Suprapubic skin (tissue), 4 donors: Measurements from ENCODE around the gene IL2RA. TPM values are rescaled to one million over a fixed set of nuclear protein-coding genes. Genes with fewer than 3 reads are reported as not detected.

Experiments used
- DNase-seq, 2 donors: peaks; one replicate each; pipeline ENCODE4 v3.0.0-alpha.2; 2019; ENCODE audit warnings: low spot score in 2 of 2
- H3K27ac ChIP-seq: fragments of 200-600 bp; sonication (generic); one replicate; pipeline ENCODE4 v1.5.1; 2019
- H3K27me3 ChIP-seq: fragments of 200-600 bp; sonication (generic); one replicate; pipeline ENCODE4 v1.5.1; 2019
- H3K36me3 ChIP-seq: fragments of 200-600 bp; sonication (generic); one replicate; pipeline ENCODE4 v1.5.1; 2019
- H3K4me1 ChIP-seq: fragments of 200-600 bp; sonication (generic); one replicate; pipeline ENCODE4 v1.5.1; 2019
- H3K4me3 ChIP-seq: fragments of 200-600 bp; sonication (generic); one replicate; pipeline ENCODE4 v1.5.1; 2019; ENCODE audit warnings: mild to moderate bottlenecking
- H3K9me3 ChIP-seq: fragments of 200-600 bp; sonication (generic); one replicate; pipeline ENCODE4 v1.5.1; 2019
- EP300 ChIP-seq: sonication (generic); formaldehyde crosslinking; IDR thresholded peaks from one replicate; pipeline ENCODE4 v1.6.1; 2017; ENCODE audit warnings: antibody characterized with exemption
- POLR2A ChIP-seq, 2 donors: fragments of 450-650 bp; IDR thresholded peaks; one replicate each; pipeline ENCODE4 v1.6.1; 2017; ENCODE audit warnings: antibody characterized with exemption in 2 of 2, mild to moderate bottlenecking in 2 of 2, moderate library complexity in 2 of 2
- POLR2AphosphoS5 ChIP-seq, 3 donors: sonication (generic); formaldehyde crosslinking; IDR thresholded peaks; one replicate each; pipeline ENCODE4 v1.6.1; 2017; ENCODE audit warnings: antibody characterized with exemption in 3 of 3
- WGBS: methylation state at CpG from one replicate; pipeline ENCODE4 v1.1.5; 2018; 5-methylcytosine and 5-hydroxymethylcytosine counted together
- total RNA-seq, 4 donors: library from RNA; depleted of rRNA; stranded (reverse); fragments of >200 nt; gene quantifications; one replicate each; pipeline ENCODE4 v1.1.0, GENCODE V29; 2016
- TF ChIP-seq, protein P1 (sequence below), 2 donors: fragments of 200-600 bp in 1 of 2; fragments of 450-650 bp in 1 of 2; sonication (generic) in 1 of 2; IDR thresholded peaks; one replicate each; pipeline ENCODE4 v1.5.1; 2016 to 2019; ENCODE audit warnings: antibody characterized with exemption in 2 of 2, mild to moderate bottlenecking in 1 of 2, moderate library complexity in 1 of 2

The IL2RA gene
- total RNA-seq, 4 donors from 2014 or later, result 0.21 to 0.70 TPM; not detected in 2

DNA sequence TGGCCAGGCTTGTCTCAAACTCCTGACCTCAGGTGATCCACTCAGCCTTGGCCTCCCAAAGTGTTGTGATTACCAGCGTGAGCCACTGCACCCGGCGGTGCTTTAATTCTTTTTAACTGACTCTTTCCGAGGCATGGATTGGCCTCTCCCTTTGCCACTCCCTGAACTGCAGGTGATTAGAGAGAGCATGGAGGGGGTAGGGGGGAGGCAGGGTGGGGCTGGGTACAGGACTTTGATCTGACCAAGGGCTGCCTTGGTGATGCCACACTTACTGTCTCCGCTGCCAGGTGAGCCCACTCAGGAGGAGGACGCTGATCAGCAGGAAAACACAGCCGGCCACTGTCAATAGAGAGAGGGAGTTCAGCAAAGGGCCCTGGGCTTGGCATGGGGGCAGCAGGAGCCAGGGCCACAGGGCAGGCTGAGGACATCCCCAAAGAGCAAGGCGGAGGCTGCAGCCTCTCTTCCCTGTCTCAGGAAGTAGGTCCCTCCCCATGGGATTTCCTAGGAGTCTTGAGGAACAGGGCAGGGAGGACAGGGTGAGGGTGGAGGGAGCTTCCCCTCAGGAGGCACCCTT, 44.3 kb downstream of the IL2RA start:
- 98% methylated on average over 8 of the region's 8 CpGs for WGBS
- Histone ChIP-seq H3K4me3 (no peak overlapping the region), H3K27ac (no peak overlapping the region), H3K27me3 (no peaks in the 10 kb centered on the region), H3K36me3 (no peaks in the 10 kb centered on the region), H3K9me3 (no peaks in the 10 kb centered on the region), H3K4me1 (peaks cover 10% of the 10 kb centered on the region)
- TF ChIP-seq POLR2A (IDR thresholded peaks at IDR 0.05) (no peak), POLR2AphosphoS5 (IDR thresholded peaks at IDR 0.05) (no peak), EP300 (no peak)
- TF ChIP-seq, protein P1, sequence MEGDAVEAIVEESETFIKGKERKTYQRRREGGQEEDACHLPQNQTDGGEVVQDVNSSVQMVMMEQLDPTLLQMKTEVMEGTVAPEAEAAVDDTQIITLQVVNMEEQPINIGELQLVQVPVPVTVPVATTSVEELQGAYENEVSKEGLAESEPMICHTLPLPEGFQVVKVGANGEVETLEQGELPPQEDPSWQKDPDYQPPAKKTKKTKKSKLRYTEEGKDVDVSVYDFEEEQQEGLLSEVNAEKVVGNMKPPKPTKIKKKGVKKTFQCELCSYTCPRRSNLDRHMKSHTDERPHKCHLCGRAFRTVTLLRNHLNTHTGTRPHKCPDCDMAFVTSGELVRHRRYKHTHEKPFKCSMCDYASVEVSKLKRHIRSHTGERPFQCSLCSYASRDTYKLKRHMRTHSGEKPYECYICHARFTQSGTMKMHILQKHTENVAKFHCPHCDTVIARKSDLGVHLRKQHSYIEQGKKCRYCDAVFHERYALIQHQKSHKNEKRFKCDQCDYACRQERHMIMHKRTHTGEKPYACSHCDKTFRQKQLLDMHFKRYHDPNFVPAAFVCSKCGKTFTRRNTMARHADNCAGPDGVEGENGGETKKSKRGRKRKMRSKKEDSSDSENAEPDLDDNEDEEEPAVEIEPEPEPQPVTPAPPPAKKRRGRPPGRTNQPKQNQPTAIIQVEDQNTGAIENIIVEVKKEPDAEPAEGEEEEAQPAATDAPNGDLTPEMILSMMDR (IDR thresholded peaks at IDR 0.05), result no peak
- no peak for DNase-seq

GRCh38 chr10:6014241-6014761, 47.9 kb downstream of the IL2RA start:
- no peak overlapping the region for H3K27ac ChIP-seq

GRCh38 chr10:6013413-6014192, 48.6 kb downstream of the IL2RA start:
- no peaks in the 10 kb centered on the region for H3K36me3 ChIP-seq
- H3K4me3 ChIP-seq, result no peak overlapping the region
- no peak for DNase-seq
- TF ChIP-seq POLR2A (IDR thresholded peaks at IDR 0.05) (no peak), POLR2AphosphoS5 (IDR thresholded peaks at IDR 0.05) (no peak), EP300 (no peak)
- TF ChIP-seq, protein P1 (IDR thresholded peaks at IDR 0.05), result no peak
- no peaks in the 10 kb centered on the region for H3K27me3 ChIP-seq
- WGBS, result 81% methylated on average over 17 of the region's 17 CpGs
- H3K9me3 ChIP-seq, result no peaks in the 10 kb centered on the region
- no peak overlapping the region for H3K27ac ChIP-seq
- peaks cover 16% of the 10 kb centered on the region for H3K4me1 ChIP-seq

More at GRCh38 chr10:6014241-6014761, 47.9 kb downstream of the IL2RA start:
- H3K27me3 ChIP-seq, result no peaks in the 10 kb centered on the region
- no peak overlapping the region for H3K4me3 ChIP-seq
- TF ChIP-seq EP300 (no peak), POLR2A (IDR thresholded peaks at IDR 0.05) (no peak)
- TF ChIP-seq, protein P1 (IDR thresholded peaks at IDR 0.05), result peak; percentile 69 to 78
- no peaks in the 10 kb centered on the region for H3K9me3 ChIP-seq
- WGBS, result 37% methylated on average over 6 of the region's 6 CpGs
- H3K4me1 ChIP-seq, result peaks cover 10% of the 10 kb centered on the region
- no peak for DNase-seq
- H3K36me3 ChIP-seq, result no peaks in the 10 kb centered on the region

- no peaks in the 10 kb centered on the region for H3K36me3 ChIP-seq
- WGBS, result 91% methylated on average over 15 of the region's 15 CpGs
- H3K4me1 ChIP-seq, result peaks cover 19% of the 10 kb centered on the region
- no peak for TF ChIP-seq POLR2A (IDR thresholded peaks at IDR 0.05)
- no peak for TF ChIP-seq POLR2AphosphoS5 (IDR thresholded peaks at IDR 0.05)
- H3K4me3 ChIP-seq, result no peak overlapping the region
- H3K9me3 ChIP-seq, result no peaks in the 10 kb centered on the region
- DNase-seq, result no peak
- H3K27me3 ChIP-seq, result no peaks in the 10 kb centered on the region
- no peak overlapping the region for H3K27ac ChIP-seq
Measured at GRCh38 chr10:6012121-6012905, 49.9 kb downstream of the IL2RA start.

- no peak for TF ChIP-seq POLR2AphosphoS5 (IDR thresholded peaks at IDR 0.05)
- no peak for TF ChIP-seq POLR2A (IDR thresholded peaks at IDR 0.05)
- WGBS, result 95% methylated on average over 8 of the region's 8 CpGs
- H3K27me3 ChIP-seq, result no peaks in the 10 kb centered on the region
- H3K36me3 ChIP-seq, result no peaks in the 10 kb centered on the region
- no peak for DNase-seq
- H3K27ac ChIP-seq, result no peak overlapping the region
- H3K9me3 ChIP-seq, result no peaks in the 10 kb centered on the region
- no peak overlapping the region for H3K4me3 ChIP-seq
- H3K4me1 ChIP-seq, result peaks cover 19% of the 10 kb centered on the region
Measured at GRCh38 chr10:6011558-6011957, 50.6 kb downstream of the IL2RA start.
